Left kidney (tissue), 2 donors: ENCODE data around the gene DNAH6. TPM values are rescaled to one million over a fixed set of nuclear protein-coding genes. Genes with fewer than 3 reads are reported as not detected.
A peak's percentile ranks its signal among the peaks of the same experiment; 100 is the strongest.

Experiments
- DNase-seq: peaks from one replicate; pipeline ENCODE4 v3.0.0-alpha.2; 2013
- polyA plus RNA-seq: library from polyadenylated mRNA; unstranded; fragments of 120-200 nt; gene quantifications from one replicate; pipeline ENCODE4 v1.2.1, GENCODE V29; 2013; ENCODE audit not compliant: insufficient read length

DNAH6 gene
- polyA plus RNA-seq, 1 donor: 3.6 TPM

GRCh38 chr2:84629550-84629949, 113.3 kb downstream of the DNAH6 start:
- DNase-seq: no peak

GRCh38 chr2:84631047-84631446, 114.7 kb downstream of the DNAH6 start:
- peak; percentile 32 for DNase-seq

- no peak for DNase-seq
These were observed 115.7 kb downstream of the DNAH6 start for GRCh38 chr2:84631985-84632384.

- no peak for DNase-seq
These were observed 120.0 kb downstream of the DNAH6 start for GRCh38 chr2:84636080-84636971.

- DNase-seq: no peak
These were observed 123.5 kb downstream of the DNAH6 start for GRCh38 chr2:84639751-84640150.

GRCh38 chr2:84640411-84640810, 124.1 kb downstream of the DNAH6 start:
- DNase-seq: peak; percentile 22

- DNase-seq: no peak
These were observed 124.7 kb downstream of the DNAH6 start for GRCh38 chr2:84641021-84641420.

- no peak for DNase-seq
These were observed 127.7 kb downstream of the DNAH6 start for GRCh38 chr2:84643991-84644390.

- no peak for DNase-seq
These were observed 130.2 kb downstream of the DNAH6 start for GRCh38 chr2:84646514-84646913.

GRCh38 chr2:84647267-84647666, 131.0 kb downstream of the DNAH6 start:
- no peak for DNase-seq

- no peak for DNase-seq
These were observed 132.8 kb downstream of the DNAH6 start for GRCh38 chr2:84649058-84649457.

GRCh38 chr2:84649487-84650142, 133.3 kb downstream of the DNAH6 start:
- no peak for DNase-seq

- no peak for DNase-seq
These were observed 136.1 kb downstream of the DNAH6 start for GRCh38 chr2:84652431-84652830.

GRCh38 chr2:84653302-84653701, 137.0 kb downstream of the DNAH6 start:
- no peak for DNase-seq

GRCh38 chr2:84654414-84654813, 138.1 kb downstream of the DNAH6 start:
- no peak for DNase-seq

- DNase-seq: no peak
These were observed 152.8 kb downstream of the DNAH6 start for GRCh38 chr2:84669122-84669521.

- DNase-seq: no peak
These were observed 157.8 kb downstream of the DNAH6 start for GRCh38 chr2:84674099-84674498.

GRCh38 chr2:84674586-84674985, 158.3 kb downstream of the DNAH6 start:
- DNase-seq: no peak

- DNase-seq: no peak
These were observed 160.0 kb downstream of the DNAH6 start for GRCh38 chr2:84676295-84676694.

GRCh38 chr2:84678214-84678613, 161.9 kb downstream of the DNAH6 start:
- no peak for DNase-seq

GRCh38 chr2:84686783-84687476, 170.6 kb downstream of the DNAH6 start:
- DNase-seq: no peak

- DNase-seq: no peak
These were observed 171.3 kb downstream of the DNAH6 start for GRCh38 chr2:84687498-84688149.
